Activated T-cell treated with anti-CD3 and anti-CD28 coated beads, Interleukin-2, amount 50 U/mL, for 4 hours (primary cell): ENCODE data around the gene DDX25. TPM values are rescaled to one million over a fixed set of nuclear protein-coding genes. Genes with fewer than 3 reads are reported as not detected.
A peak's percentile ranks its signal among the peaks of the same experiment; 100 is the strongest.
"Not testable (repeated sequence)": the region's sequence is repeated elsewhere in the genome, so short reads cannot be mapped to it uniquely, and the experiment has no call there.

Experiments
- ATAC-seq, 2 donors: fragments of 200-7000 bp; cut with Tn5 transposase; one replicate each; pipeline ENCODE4 v1.10.0; 2021
- DNase-seq: peaks from one replicate; pipeline ENCODE4 v3.0.0-alpha.2; 2020
- H3K27me3 Mint-ChIP-seq: one replicate; pipeline ENCODE4 v1.8.0; 2021; ENCODE audit warnings: low read depth, mixed read lengths
- H3K36me3 Mint-ChIP-seq: one replicate; pipeline ENCODE4 v1.8.0; 2022; ENCODE audit warnings: mixed read lengths; ENCODE audit not compliant: insufficient read depth
- H3K4me1 Mint-ChIP-seq: one replicate; pipeline ENCODE4 v1.8.0; 2021; ENCODE audit warnings: low read depth, mixed read lengths
- H3K4me3 Mint-ChIP-seq: one replicate; pipeline ENCODE4 v1.8.0; 2021; ENCODE audit warnings: mild to moderate bottlenecking, moderate library complexity, mixed read lengths
- H3K9me3 Mint-ChIP-seq: one replicate; pipeline ENCODE4 v1.8.0; 2021; ENCODE audit warnings: mixed read lengths
- total RNA-seq, 3 donors: library from RNA; stranded (reverse); gene quantifications; one replicate each; pipeline ENCODE4 v1.2.1, GENCODE V29; 2021

The DDX25 gene
- not detected for total RNA-seq

- Mint-ChIP-seq H3K36me3 (peaks cover 14% of the 10 kb centered on the region), H3K4me3 (peak within 1 kb of the TSS; percentile 98), H3K4me1 (peaks cover 32% of the 10 kb centered on the region), H3K27me3 (peaks cover 37% of the 10 kb centered on the region), H3K9me3 (no peaks in the 10 kb centered on the region)
- DNase-seq (no peak), ATAC-seq (peak; percentile 32 to 44)
Measured at GRCh38 chr11:125903711-125904659, at the start of gene DDX25. DDX25 (plus strand) TSS chr11:125904508; CDS start chr11:125904518, 10 bp downstream.

GRCh38 chr11:125857670-125858069, 46.6 kb upstream of the DDX25 start:
- Mint-ChIP-seq H3K27me3 (peaks cover 17% of the 10 kb centered on the region), H3K9me3 (peaks cover 12% of the 10 kb centered on the region)
- not testable (repeated sequence) for ATAC-seq, H3K4me3 Mint-ChIP-seq, H3K36me3 Mint-ChIP-seq, DNase-seq, H3K4me1 Mint-ChIP-seq

- DNase-seq, H3K36me3 Mint-ChIP-seq, ATAC-seq, H3K27me3 Mint-ChIP-seq, H3K4me1 Mint-ChIP-seq, H3K4me3 Mint-ChIP-seq, H3K9me3 Mint-ChIP-seq: not testable (repeated sequence)
Measured at GRCh38 chr11:125862786-125863185, 41.5 kb upstream of the DDX25 start.

- not testable (repeated sequence) for ATAC-seq, DNase-seq, H3K4me1 Mint-ChIP-seq, H3K9me3 Mint-ChIP-seq, H3K4me3 Mint-ChIP-seq, H3K36me3 Mint-ChIP-seq, H3K27me3 Mint-ChIP-seq
Measured at GRCh38 chr11:125865354-125865753, 39.0 kb upstream of the DDX25 start.

GRCh38 chr11:125869521-125869920, 34.8 kb upstream of the DDX25 start:
- Mint-ChIP-seq H3K4me1 (no peaks in the 10 kb centered on the region), H3K36me3 (no peaks in the 10 kb centered on the region), H3K27me3 (peaks cover 2% of the 10 kb centered on the region)

GRCh38 chr11:125871391-125872137, 32.7 kb upstream of the DDX25 start:
- Mint-ChIP-seq H3K4me1 (no peaks in the 10 kb centered on the region), H3K4me3 (no peak overlapping the region), H3K36me3 (no peaks in the 10 kb centered on the region), H3K9me3 (peaks cover 3% of the 10 kb centered on the region), H3K27me3 (no peaks in the 10 kb centered on the region)
- peak in 1 of 2 donors; percentile 35 for ATAC-seq
- DNase-seq: no peak

More at GRCh38 chr11:125869521-125869920, 34.8 kb upstream of the DDX25 start:
- DNase-seq (no peak), ATAC-seq (no peak)
- Mint-ChIP-seq H3K4me3 (no peak overlapping the region), H3K9me3 (peaks cover 3% of the 10 kb centered on the region)

- Mint-ChIP-seq H3K4me3 (no peak overlapping the region), H3K27me3 (no peaks in the 10 kb centered on the region), H3K4me1 (no peaks in the 10 kb centered on the region), H3K9me3 (peaks cover 3% of the 10 kb centered on the region), H3K36me3 (no peaks in the 10 kb centered on the region)
- no peak for DNase-seq
- ATAC-seq: no peak
Measured at GRCh38 chr11:125872138-125872491, 32.2 kb upstream of the DDX25 start.

- H3K4me1 Mint-ChIP-seq: no peaks in the 10 kb centered on the region
- H3K36me3 Mint-ChIP-seq: no peaks in the 10 kb centered on the region
- DNase-seq (no peak), ATAC-seq (no peak)
- no peaks in the 10 kb centered on the region for H3K27me3 Mint-ChIP-seq
- no peak overlapping the region for H3K4me3 Mint-ChIP-seq
- H3K9me3 Mint-ChIP-seq: peaks cover 3% of the 10 kb centered on the region
Measured at GRCh38 chr11:125873881-125874555, 30.3 kb upstream of the DDX25 start.

GRCh38 chr11:125874556-125875124, 29.7 kb upstream of the DDX25 start:
- DNase-seq (peak; percentile 31), ATAC-seq (peak; percentile 78 to 82)
- Mint-ChIP-seq H3K4me3 (no peak overlapping the region), H3K27me3 (no peaks in the 10 kb centered on the region), H3K4me1 (no peaks in the 10 kb centered on the region), H3K9me3 (peaks cover 3% of the 10 kb centered on the region), H3K36me3 (no peaks in the 10 kb centered on the region)

GRCh38 chr11:125881291-125881690, 23.0 kb upstream of the DDX25 start:
- no peak for ATAC-seq
- DNase-seq: no peak
- Mint-ChIP-seq H3K4me1 (peaks cover 2% of the 10 kb centered on the region), H3K9me3 (no peaks in the 10 kb centered on the region), H3K4me3 (no peak overlapping the region), H3K36me3 (no peaks in the 10 kb centered on the region), H3K27me3 (no peaks in the 10 kb centered on the region)

GRCh38 chr11:125883375-125883774, 20.9 kb upstream of the DDX25 start:
- no peaks in the 10 kb centered on the region for H3K27me3 Mint-ChIP-seq
- ATAC-seq: no peak

GRCh38 chr11:125886997-125887372, 17.3 kb upstream of the DDX25 start:
- DNase-seq (no peak), ATAC-seq (peak; percentile 20 to 21)
- Mint-ChIP-seq H3K4me3 (peak overlapping the region; percentile 85), H3K36me3 (no peaks in the 10 kb centered on the region), H3K4me1 (peaks cover 26% of the 10 kb centered on the region), H3K9me3 (no peaks in the 10 kb centered on the region), H3K27me3 (no peaks in the 10 kb centered on the region)

More at GRCh38 chr11:125883375-125883774, 20.9 kb upstream of the DDX25 start:
- no peaks in the 10 kb centered on the region for H3K36me3 Mint-ChIP-seq
- H3K9me3 Mint-ChIP-seq: no peaks in the 10 kb centered on the region
- H3K4me3 Mint-ChIP-seq: no peak overlapping the region
- DNase-seq: no peak
- H3K4me1 Mint-ChIP-seq: peaks cover 12% of the 10 kb centered on the region

GRCh38 chr11:125887373-125888324, 16.7 kb upstream of the DDX25 start, which contains the start of gene HYLS1:
HYLS1 (plus strand) TSS chr11:125887668; CDS start chr11:125899369, 11,701 bp downstream.
- Mint-ChIP-seq H3K36me3 (peaks cover 3% of the 10 kb centered on the region), H3K27me3 (no peaks in the 10 kb centered on the region), H3K9me3 (no peaks in the 10 kb centered on the region), H3K4me3 (peak within 1 kb of the TSS; percentile 85), H3K4me1 (peaks cover 29% of the 10 kb centered on the region)
- ATAC-seq (peak; percentile 94 to 95), DNase-seq (peak; percentile 90)
